T-helper 1 cell treated with Interleukin-12 subunit alpha and Interleukin-12 subunit beta and Interleukin-4 antibody, amounts not matched to agents 30 ng/mL and 1 ng/mL, for 36 hours (primary cell): ENCODE data around the gene CCDC91. TPM values are rescaled to one million over a fixed set of nuclear protein-coding genes. Genes with fewer than 3 reads are reported as not detected.
"Not testable (repeated sequence)": the region's sequence is repeated elsewhere in the genome, so short reads cannot be mapped to it uniquely, and the experiment has no call there.

Experiments used
- intact Hi-C: fragments of 100-400 bp; cut with micrococcal nuclease; formaldehyde crosslinking; loops from one replicate; pipeline ENCODE4 v1.15.1; 2024
- total RNA-seq: library from RNA; stranded (reverse); gene quantifications from 2 replicates; pipeline ENCODE4 v1.2.3, GENCODE V29; 2022

CCDC91 gene
- total RNA-seq, 1 donor from 2014 or later: 20.6 TPM

- intact Hi-C loops: no loop called here
These were observed 9.5 kb upstream of the CCDC91 start for GRCh38 chr12:28180786-28181185.

GRCh38 chr12:28184375-28184774 is 5.9 kb upstream of the CCDC91 start:
- intact Hi-C loops: no loop called here

GRCh38 chr12:28186500-28186899 is 3.8 kb upstream of the CCDC91 start:
- intact Hi-C loops: no loop called here

GRCh38 chr12:28189784-28190320 is 404 bp upstream of the CCDC91 start:
- intact Hi-C loops: loop anchor here (1.0 to 5.0 kb wide), 11 partner anchors 32 to 1192 kb away; partner anchors contain the start of genes ERGIC2, FAR2, MRPS35 and STK38L

- intact Hi-C loops: loop anchor here (2.0 to 5.0 kb wide), 7 partner anchors 76 to 1191 kb away; partner anchors contain the start of genes ERGIC2, FAR2 and TM7SF3
These were observed 1.1 kb downstream of the CCDC91 start for GRCh38 chr12:28191051-28192048.

GRCh38 chr12:28192125-28192524 is 1.9 kb downstream of the CCDC91 start:
- intact Hi-C loops: loop anchor here (5.0 kb wide), 6 partner anchors 75 to 1190 kb away; partner anchors contain the start of genes ERGIC2, FAR2 and TM7SF3

- intact Hi-C loops: loop anchor here (5.0 kb wide), 6 partner anchors 73 to 1188 kb away; partner anchors contain the start of genes ERGIC2, FAR2 and TM7SF3
These were observed 4.4 kb downstream of the CCDC91 start for GRCh38 chr12:28194621-28195020.

- intact Hi-C loops: not testable (repeated sequence)
These were observed 10.9 kb downstream of the CCDC91 start for GRCh38 chr12:28201136-28201535.

- intact Hi-C loops: no loop called here
These were observed 12.3 kb downstream of the CCDC91 start for GRCh38 chr12:28202374-28203130.

GRCh38 chr12:28209782-28210181 is 19.5 kb downstream of the CCDC91 start:
- intact Hi-C loops: no loop called here

GRCh38 chr12:28212182-28212581 is 21.9 kb downstream of the CCDC91 start:
- intact Hi-C loops: no loop called here

- intact Hi-C loops: no loop called here
These were observed 24.8 kb downstream of the CCDC91 start for GRCh38 chr12:28215021-28215420.

GRCh38 chr12:28216016-28216415 is 25.8 kb downstream of the CCDC91 start:
- intact Hi-C loops: no loop called here

- intact Hi-C loops: no loop called here
These were observed 27.5 kb downstream of the CCDC91 start for GRCh38 chr12:28217805-28218204.

GRCh38 chr12:28218875-28219274 is 28.6 kb downstream of the CCDC91 start:
- intact Hi-C loops: no loop called here

GRCh38 chr12:28219827-28220226 is 29.6 kb downstream of the CCDC91 start:
- intact Hi-C loops: no loop called here

- intact Hi-C loops: loop anchor here (1.0 kb wide), 1 partner anchor 32 kb away; the partner anchor contains the start of gene CCDC91
These were observed 31.9 kb downstream of the CCDC91 start for GRCh38 chr12:28222081-28222700.

GRCh38 chr12:28223025-28223554 is 32.8 kb downstream of the CCDC91 start:
- intact Hi-C loops: loop anchor here (1.0 kb wide), 1 partner anchor 30 kb away; no protein-coding TSS in a partner anchor

- intact Hi-C loops: loop anchor here (1.0 kb wide), 1 partner anchor 29 kb away; no protein-coding TSS in a partner anchor
These were observed 33.6 kb downstream of the CCDC91 start for GRCh38 chr12:28223858-28224257.

- intact Hi-C loops: no loop called here
These were observed 36.4 kb downstream of the CCDC91 start for GRCh38 chr12:28226705-28227104.
